ENCODE measurements around the gene RPUSD1.

- TF ChIP-seq POLR2A (IDR thresholded peaks at IDR 0.05) (no peak), POLR2AphosphoS5 (IDR thresholded peaks at IDR 0.05) (no peak), CTCF (IDR thresholded peaks at IDR 0.05) (no peak), EP300 (IDR thresholded peaks at IDR 0.05; ENCODE audit: low read depth) (no peak)
Measured at GRCh38 chr16:775236-775796, 12.9 kb downstream of the RPUSD1 start.

Measured in transverse colon (tissue), 4 donors.